ENCODE measurements around the gene NPC1.

- TF ChIP-seq CTCF (IDR thresholded peaks at IDR 0.05) (no peak), POLR2A (IDR thresholded peaks at IDR 0.05) (no peak), EP300 (IDR thresholded peaks at IDR 0.05) (no peak)
These were observed 48.3 kb downstream of the NPC1 start for GRCh38 chr18:23538001-23538400.

Data from stomach (tissue), 4 donors.